D721Med (cell line): ENCODE measurements around the gene PCOLCE2.

ENCODE experiments used
- DNase-seq: peaks from one replicate; pipeline ENCODE4 v3.0.0; 2011; ENCODE audit warnings: low spot score; ENCODE audit not compliant: insufficient read length
- FAIRE-seq: peaks from 2 replicates; lab custom pipeline; 2011; peaks lifted over from hg19 to GRCh38; lab: Jason Lieb, UNC
- CTCF ChIP-seq: IDR thresholded peaks from 2 replicates; pipeline ENCODE4 v1.5.1; 2012; ENCODE audit warnings: mild to moderate bottlenecking, control low read depth; ENCODE audit not compliant: insufficient read depth; ENCODE audit errors: missing control alignments

PCOLCE2 gene

GRCh38 chr3:142852009-142852408 lies 36.9 kb downstream of the PCOLCE2 start:
- DNase-seq (no peak), FAIRE-seq (no peak)
- TF ChIP-seq CTCF: no peak

- no peak for DNase-seq
- FAIRE-seq: no peak
- no peak for TF ChIP-seq CTCF
These were observed 38.4 kb downstream of the PCOLCE2 start for GRCh38 chr3:142850395-142851023.

- no peak for FAIRE-seq
- no peak for TF ChIP-seq CTCF
- DNase-seq: no peak
These were observed 39.7 kb downstream of the PCOLCE2 start for GRCh38 chr3:142849148-142849547.

- TF ChIP-seq CTCF: no peak
- DNase-seq (no peak), FAIRE-seq (no peak)
These were observed 41.9 kb downstream of the PCOLCE2 start for GRCh38 chr3:142846779-142847577.

- DNase-seq (no peak), FAIRE-seq (no peak)
- TF ChIP-seq CTCF: peak; percentile 47
These were observed 44.4 kb downstream of the PCOLCE2 start for GRCh38 chr3:142844339-142844977.

- TF ChIP-seq CTCF: no peak
- DNase-seq (no peak), FAIRE-seq (no peak)
These were observed 49.1 kb downstream of the PCOLCE2 start for GRCh38 chr3:142839831-142840230.
